ENCODE measurements around the gene NTRK3.

The NTRK3 gene

GRCh38 chr15:87944050-87944449, 312.5 kb downstream of the NTRK3 start:
- Mint-ChIP-seq H3K36me3 (no peaks in the 10 kb centered on the region), H3K9me3 (no peaks in the 10 kb centered on the region), H3K4me3 (no peak overlapping the region), H3K27ac (no peak overlapping the region), H3K27me3 (no peaks in the 10 kb centered on the region), H3K4me1 (peaks cover 6% of the 10 kb centered on the region)

- Mint-ChIP-seq H3K4me3 (no peak overlapping the region), H3K27ac (no peak overlapping the region), H3K4me1 (peaks cover 6% of the 10 kb centered on the region), H3K36me3 (no peaks in the 10 kb centered on the region), H3K9me3 (no peaks in the 10 kb centered on the region), H3K27me3 (no peaks in the 10 kb centered on the region)
Measured at GRCh38 chr15:87943626-87944025, 312.9 kb downstream of the NTRK3 start.

- H3K27me3 Mint-ChIP-seq: no peaks in the 10 kb centered on the region
- H3K36me3 Mint-ChIP-seq: no peaks in the 10 kb centered on the region
- H3K27ac Mint-ChIP-seq: no peak overlapping the region
- H3K9me3 Mint-ChIP-seq: no peaks in the 10 kb centered on the region
- H3K4me1 Mint-ChIP-seq: peaks cover 6% of the 10 kb centered on the region
- H3K4me3 Mint-ChIP-seq: no peak overlapping the region
Measured at GRCh38 chr15:87942316-87942715, 314.2 kb downstream of the NTRK3 start.

GRCh38 chr15:87941606-87942005, 314.9 kb downstream of the NTRK3 start:
- peaks cover 6% of the 10 kb centered on the region for H3K4me1 Mint-ChIP-seq
- H3K4me3 Mint-ChIP-seq: no peak overlapping the region
- H3K9me3 Mint-ChIP-seq: no peaks in the 10 kb centered on the region
- no peaks in the 10 kb centered on the region for H3K36me3 Mint-ChIP-seq
- H3K27ac Mint-ChIP-seq: no peak overlapping the region
- H3K27me3 Mint-ChIP-seq: no peaks in the 10 kb centered on the region

GRCh38 chr15:87940768-87941167, 315.8 kb downstream of the NTRK3 start:
- Mint-ChIP-seq H3K4me1 (peaks cover 6% of the 10 kb centered on the region), H3K27ac (no peak overlapping the region), H3K9me3 (no peaks in the 10 kb centered on the region)

GRCh38 chr15:87939848-87940457, 316.6 kb downstream of the NTRK3 start:
- Mint-ChIP-seq H3K27me3 (peaks cover 2% of the 10 kb centered on the region), H3K4me1 (peaks cover 6% of the 10 kb centered on the region), H3K36me3 (peaks cover 2% of the 10 kb centered on the region), H3K4me3 (no peak overlapping the region), H3K27ac (no peak overlapping the region), H3K9me3 (no peaks in the 10 kb centered on the region)

More at GRCh38 chr15:87940768-87941167, 315.8 kb downstream of the NTRK3 start:
- no peak overlapping the region for H3K4me3 Mint-ChIP-seq
- no peaks in the 10 kb centered on the region for H3K27me3 Mint-ChIP-seq
- no peaks in the 10 kb centered on the region for H3K36me3 Mint-ChIP-seq

GRCh38 chr15:87938031-87938430, 318.5 kb downstream of the NTRK3 start:
- Mint-ChIP-seq H3K36me3 (peaks cover 2% of the 10 kb centered on the region), H3K4me3 (no peak overlapping the region), H3K9me3 (no peaks in the 10 kb centered on the region), H3K4me1 (peaks cover 6% of the 10 kb centered on the region), H3K27ac (no peak overlapping the region), H3K27me3 (peaks cover 2% of the 10 kb centered on the region)

- peaks cover 2% of the 10 kb centered on the region for H3K36me3 Mint-ChIP-seq
- H3K4me3 Mint-ChIP-seq: no peak overlapping the region
- no peaks in the 10 kb centered on the region for H3K9me3 Mint-ChIP-seq
- H3K27ac Mint-ChIP-seq: no peak overlapping the region
- peaks cover 2% of the 10 kb centered on the region for H3K27me3 Mint-ChIP-seq
- H3K4me1 Mint-ChIP-seq: peaks cover 5% of the 10 kb centered on the region
Measured at GRCh38 chr15:87935583-87935982, 321.0 kb downstream of the NTRK3 start.

GRCh38 chr15:87931584-87931983, 325.0 kb downstream of the NTRK3 start:
- Mint-ChIP-seq H3K27ac (no peak overlapping the region), H3K4me3 (no peak overlapping the region), H3K4me1 (no peaks in the 10 kb centered on the region), H3K36me3 (peaks cover 2% of the 10 kb centered on the region), H3K9me3 (no peaks in the 10 kb centered on the region), H3K27me3 (peaks cover 2% of the 10 kb centered on the region)

GRCh38 chr15:87930457-87930856, 326.1 kb downstream of the NTRK3 start:
- Mint-ChIP-seq H3K27ac (no peak overlapping the region), H3K4me1 (no peaks in the 10 kb centered on the region), H3K4me3 (no peak overlapping the region), H3K27me3 (peaks cover 2% of the 10 kb centered on the region), H3K36me3 (peaks cover 2% of the 10 kb centered on the region), H3K9me3 (no peaks in the 10 kb centered on the region)

- Mint-ChIP-seq H3K4me1 (no peaks in the 10 kb centered on the region), H3K27me3 (no peaks in the 10 kb centered on the region), H3K9me3 (no peaks in the 10 kb centered on the region), H3K4me3 (no peak overlapping the region), H3K36me3 (no peaks in the 10 kb centered on the region), H3K27ac (no peak overlapping the region)
Measured at GRCh38 chr15:87929841-87930240, 326.7 kb downstream of the NTRK3 start.

- Mint-ChIP-seq H3K36me3 (no peaks in the 10 kb centered on the region), H3K4me1 (no peaks in the 10 kb centered on the region), H3K4me3 (no peak overlapping the region), H3K27ac (no peak overlapping the region), H3K9me3 (no peaks in the 10 kb centered on the region), H3K27me3 (no peaks in the 10 kb centered on the region)
Measured at GRCh38 chr15:87924433-87924832, 332.1 kb downstream of the NTRK3 start.

- no peak overlapping the region for H3K27ac Mint-ChIP-seq
- H3K27me3 Mint-ChIP-seq: no peaks in the 10 kb centered on the region
- no peaks in the 10 kb centered on the region for H3K4me1 Mint-ChIP-seq
- H3K4me3 Mint-ChIP-seq: no peak overlapping the region
- H3K9me3 Mint-ChIP-seq: no peaks in the 10 kb centered on the region
- H3K36me3 Mint-ChIP-seq: no peaks in the 10 kb centered on the region
Measured at GRCh38 chr15:87919064-87919463, 337.5 kb downstream of the NTRK3 start.

- H3K4me1 Mint-ChIP-seq: no peaks in the 10 kb centered on the region
- H3K27ac Mint-ChIP-seq: no peak overlapping the region
Measured at GRCh38 chr15:87917480-87917879, 339.1 kb downstream of the NTRK3 start.

GRCh38 chr15:87916208-87916607, 340.3 kb downstream of the NTRK3 start:
- H3K4me1 Mint-ChIP-seq: no peaks in the 10 kb centered on the region
- no peaks in the 10 kb centered on the region for H3K9me3 Mint-ChIP-seq
- H3K27ac Mint-ChIP-seq: no peak overlapping the region
- H3K27me3 Mint-ChIP-seq: no peaks in the 10 kb centered on the region
- no peaks in the 10 kb centered on the region for H3K36me3 Mint-ChIP-seq
- H3K4me3 Mint-ChIP-seq: no peak overlapping the region

More at GRCh38 chr15:87917480-87917879, 339.1 kb downstream of the NTRK3 start:
- Mint-ChIP-seq H3K27me3 (no peaks in the 10 kb centered on the region), H3K4me3 (no peak overlapping the region), H3K9me3 (no peaks in the 10 kb centered on the region), H3K36me3 (no peaks in the 10 kb centered on the region)

GRCh38 chr15:87910301-87910700, 346.2 kb downstream of the NTRK3 start:
- Mint-ChIP-seq H3K4me1 (no peaks in the 10 kb centered on the region), H3K4me3 (no peak overlapping the region), H3K27me3 (no peaks in the 10 kb centered on the region), H3K36me3 (no peaks in the 10 kb centered on the region), H3K9me3 (no peaks in the 10 kb centered on the region), H3K27ac (no peak overlapping the region)
